Ectodermal cell (in vitro differentiated cells): ENCODE data around the gene CA10.

Experiments used
- H3K27ac ChIP-seq: 2 replicates; pipeline ENCODE4 v1.7.0; 2013; ENCODE audit warnings: mild to moderate bottlenecking, low read depth, low read length; ENCODE audit not compliant: insufficient read depth, poor library complexity, severe bottlenecking
- H3K27me3 ChIP-seq: 2 replicates; pipeline ENCODE4 v1.7.0; 2013; ENCODE audit warnings: mild to moderate bottlenecking, low read length; ENCODE audit not compliant: insufficient read depth, control insufficient read depth, poor library complexity, severe bottlenecking
- H3K36me3 ChIP-seq: one replicate; pipeline ENCODE4 v1.7.0; 2013; ENCODE audit warnings: low read length; ENCODE audit not compliant: control insufficient read depth, insufficient read depth
- H3K4me1 ChIP-seq: one replicate; pipeline ENCODE4 v1.7.0; 2013; ENCODE audit warnings: low read length; ENCODE audit not compliant: control insufficient read depth, insufficient read depth
- H3K4me3 ChIP-seq: 2 replicates; pipeline ENCODE4 v1.7.0; 2013; ENCODE audit warnings: low read depth, low read length, control low read depth; ENCODE audit not compliant: insufficient read depth
- H3K9me3 ChIP-seq: 2 replicates; pipeline ENCODE4 v1.7.0; 2013; ENCODE audit warnings: mild to moderate bottlenecking, low read length, moderate library complexity; ENCODE audit not compliant: control insufficient read depth
- WGBS, 2 experiments: methylation state at CpG; one replicate each; pipeline ENCODE4 v1.1.7; 2013; ENCODE audit warnings: missing lambda C conversion rate in 2 of 2; 5-methylcytosine and 5-hydroxymethylcytosine counted together

CA10 gene

GRCh38 chr17:51640108-51640622, 518.3 kb downstream of the CA10 start:
- no peak overlapping the region for H3K4me3 ChIP-seq
- H3K27ac ChIP-seq: no peak overlapping the region
- H3K36me3 ChIP-seq: no peaks in the 10 kb centered on the region
- H3K4me1 ChIP-seq: no peaks in the 10 kb centered on the region
- no peaks in the 10 kb centered on the region for H3K27me3 ChIP-seq
- WGBS, 2 experiments: 52 to 55% methylated on average over 4 of the region's 4 CpGs
- no peaks in the 10 kb centered on the region for H3K9me3 ChIP-seq

- H3K27ac ChIP-seq: no peak overlapping the region
- H3K36me3 ChIP-seq: no peaks in the 10 kb centered on the region
- WGBS, 2 experiments: 82 to 93% methylated on average over 6 of the region's 6 CpGs
- no peaks in the 10 kb centered on the region for H3K4me1 ChIP-seq
- H3K9me3 ChIP-seq: no peaks in the 10 kb centered on the region
- H3K27me3 ChIP-seq: no peaks in the 10 kb centered on the region
- H3K4me3 ChIP-seq: no peak overlapping the region
Measured at GRCh38 chr17:51638971-51639370, 519.5 kb downstream of the CA10 start.

GRCh38 chr17:51636291-51636690, 522.2 kb downstream of the CA10 start:
- no peak overlapping the region for H3K27ac ChIP-seq
- no peaks in the 10 kb centered on the region for H3K9me3 ChIP-seq
- H3K4me3 ChIP-seq: no peak overlapping the region
- H3K4me1 ChIP-seq: no peaks in the 10 kb centered on the region
- no peaks in the 10 kb centered on the region for H3K36me3 ChIP-seq
- no peaks in the 10 kb centered on the region for H3K27me3 ChIP-seq
- 87 to 89% methylated on average over 5 of the region's 5 CpGs for WGBS, 2 experiments

- 20 to 34% methylated on average over 5 of the region's 5 CpGs for WGBS, 2 experiments
- no peaks in the 10 kb centered on the region for H3K36me3 ChIP-seq
Measured at GRCh38 chr17:51630101-51630671, 528.3 kb downstream of the CA10 start.

GRCh38 chr17:51629232-51629631, 529.3 kb downstream of the CA10 start:
- no peaks in the 10 kb centered on the region for H3K36me3 ChIP-seq
- WGBS, 2 experiments: 93 to 98% methylated on average over 3 of the region's 3 CpGs

More at GRCh38 chr17:51630101-51630671, 528.3 kb downstream of the CA10 start:
- Histone ChIP-seq H3K4me1 (peaks cover 8% of the 10 kb centered on the region), H3K27me3 (no peaks in the 10 kb centered on the region), H3K4me3 (no peak overlapping the region), H3K9me3 (no peaks in the 10 kb centered on the region), H3K27ac (no peak overlapping the region)

GRCh38 chr17:51627779-51628178, 530.7 kb downstream of the CA10 start:
- 77 to 81% methylated on average over 1 of the region's 1 CpG for WGBS, 2 experiments
- H3K27me3 ChIP-seq: no peaks in the 10 kb centered on the region
- H3K27ac ChIP-seq: no peak overlapping the region
- no peaks in the 10 kb centered on the region for H3K36me3 ChIP-seq
- no peaks in the 10 kb centered on the region for H3K9me3 ChIP-seq
- no peak overlapping the region for H3K4me3 ChIP-seq
- H3K4me1 ChIP-seq: peaks cover 8% of the 10 kb centered on the region

More at GRCh38 chr17:51629232-51629631, 529.3 kb downstream of the CA10 start:
- no peaks in the 10 kb centered on the region for H3K9me3 ChIP-seq
- no peak overlapping the region for H3K27ac ChIP-seq
- no peak overlapping the region for H3K4me3 ChIP-seq
- H3K27me3 ChIP-seq: no peaks in the 10 kb centered on the region
- H3K4me1 ChIP-seq: peaks cover 8% of the 10 kb centered on the region

- no peaks in the 10 kb centered on the region for H3K9me3 ChIP-seq
- no peak overlapping the region for H3K4me3 ChIP-seq
- no peaks in the 10 kb centered on the region for H3K4me1 ChIP-seq
- H3K27ac ChIP-seq: no peak overlapping the region
- H3K36me3 ChIP-seq: no peaks in the 10 kb centered on the region
- no peaks in the 10 kb centered on the region for H3K27me3 ChIP-seq
- 82 to 94% methylated on average over 1 of the region's 1 CpG for WGBS, 2 experiments
Measured at GRCh38 chr17:51618476-51618875, 540.0 kb downstream of the CA10 start.

GRCh38 chr17:51617986-51618385, 540.5 kb downstream of the CA10 start:
- 33 to 44% methylated on average over 1 of the region's 1 CpG for WGBS, 2 experiments
- Histone ChIP-seq H3K27ac (no peak overlapping the region), H3K27me3 (no peaks in the 10 kb centered on the region)

GRCh38 chr17:51613255-51613654, 545.3 kb downstream of the CA10 start:
- Histone ChIP-seq H3K27ac (no peak overlapping the region), H3K27me3 (no peaks in the 10 kb centered on the region), H3K36me3 (no peaks in the 10 kb centered on the region), H3K4me1 (peaks cover 10% of the 10 kb centered on the region), H3K4me3 (no peak overlapping the region), H3K9me3 (no peaks in the 10 kb centered on the region)
- WGBS, 2 experiments: no CpG with 5 or more reads among the region's 1 CpG

More at GRCh38 chr17:51617986-51618385, 540.5 kb downstream of the CA10 start:
- Histone ChIP-seq H3K36me3 (no peaks in the 10 kb centered on the region), H3K4me1 (no peaks in the 10 kb centered on the region), H3K9me3 (no peaks in the 10 kb centered on the region), H3K4me3 (no peak overlapping the region)

GRCh38 chr17:51612692-51613091, 545.8 kb downstream of the CA10 start:
- Histone ChIP-seq H3K4me3 (no peak overlapping the region), H3K36me3 (no peaks in the 10 kb centered on the region), H3K9me3 (no peaks in the 10 kb centered on the region), H3K27me3 (no peaks in the 10 kb centered on the region), H3K27ac (no peak overlapping the region), H3K4me1 (peaks cover 15% of the 10 kb centered on the region)
- 92 to 95% methylated on average over 3 of the region's 3 CpGs for WGBS, 2 experiments
